HepG2 (cell line): ENCODE measurements around the gene RFX6. TPM values are rescaled to one million over a fixed set of nuclear protein-coding genes. Genes with fewer than 3 reads are reported as not detected.

Source experiments
- ARID5B ChIP-seq: IDR thresholded peaks from 2 replicates; pipeline ENCODE4 v1.4.0; 2020; ENCODE audit warnings: mild to moderate bottlenecking, missing genetic modification reagents
- ATAD3A ChIP-seq: sonication (generic); formaldehyde crosslinking; IDR thresholded peaks from 2 replicates; pipeline ENCODE4 v1.4.0; 2020; ENCODE audit warnings: missing genetic modification reagents
- CHD2 ChIP-seq: IDR thresholded peaks from 2 replicates; pipeline ENCODE4 v1.6.1; 2011; ENCODE audit warnings: low read depth, low read length, improper control_type of control experiment
- E2F2 ChIP-seq: sonication (generic); formaldehyde crosslinking; IDR thresholded peaks from 2 replicates; pipeline ENCODE4 v1.4.0; 2020; ENCODE audit warnings: missing genetic modification reagents, borderline replicate concordance
- FOXK1 ChIP-seq: sonication (generic); formaldehyde crosslinking; IDR thresholded peaks from 2 replicates; pipeline ENCODE4 v1.4.0; 2020; ENCODE audit warnings: low read depth, missing genetic modification reagents, borderline replicate concordance
- HNF1A ChIP-seq, 2 experiments: sonication (generic) in 1 of 2; formaldehyde crosslinking in 1 of 2; IDR thresholded peaks; 2 replicates each; pipeline versions ENCODE4 v1.4.0 to v1.6.1; 2016 to 2020; ENCODE audit warnings: borderline replicate concordance in 1 of 2, low read depth in 1 of 2, mild to moderate bottlenecking in 1 of 2, missing genetic modification reagents in 1 of 2
- KDM1A ChIP-seq: IDR thresholded peaks from 2 replicates; pipeline ENCODE4 v1.6.1; 2016; ENCODE audit warnings: missing compliant biosample characterization
- NR2F1 ChIP-seq, 2 experiments: fragments of 450-650 bp in 1 of 2; formaldehyde crosslinking in 1 of 2; IDR thresholded peaks; 2 replicates each; pipeline versions ENCODE4 v1.5.0 to v1.6.1; 2016 to 2020; ENCODE audit warnings: mild to moderate bottlenecking in 1 of 2, missing compliant biosample characterization in 1 of 2, missing genetic modification reagents in 1 of 2, moderate library complexity in 1 of 2
- PHB2 ChIP-seq: fragments of 450-650 bp; IDR thresholded peaks from 2 replicates; pipeline ENCODE4 v1.6.1; 2018; ENCODE audit not compliant: partially characterized antibody
- PITX1 ChIP-seq: sonication (generic); formaldehyde crosslinking; IDR thresholded peaks from 2 replicates; pipeline ENCODE4 v1.5.1; 2020; ENCODE audit warnings: mild to moderate bottlenecking, missing genetic modification reagents
- SKI ChIP-seq: fragments of 450-650 bp; IDR thresholded peaks from one replicate; pipeline ENCODE4 v1.6.1; 2018; ENCODE audit warnings: mild to moderate bottlenecking; ENCODE audit not compliant: partially characterized antibody
- SMARCE1 ChIP-seq: fragments of 450-650 bp; IDR thresholded peaks from 2 replicates; pipeline ENCODE4 v1.6.1; 2017; ENCODE audit warnings: borderline replicate concordance
- TGIF2 ChIP-seq: IDR thresholded peaks from 2 replicates; pipeline ENCODE4 v1.6.1; 2016; ENCODE audit warnings: control low read depth, missing compliant biosample characterization
- ZFYVE20 ChIP-seq: sonication (generic); formaldehyde crosslinking; IDR thresholded peaks from 2 replicates; pipeline ENCODE4 v1.8.0; 2023; ENCODE audit warnings: low read depth, mild to moderate bottlenecking, moderate library complexity, missing genetic modification reagents, borderline replicate concordance
- ZNF512B ChIP-seq: sonication (generic); formaldehyde crosslinking; IDR thresholded peaks from 2 replicates; pipeline ENCODE4 v1.5.1; 2020; ENCODE audit warnings: missing genetic modification reagents, mild to moderate bottlenecking, borderline replicate concordance
- polyA plus RNA-seq, 8 experiments: library from polyadenylated mRNA; depleted of rRNA in 3 of 8; stranded (reverse) in 7 of 8; unstranded in 1 of 8; fragments of >200 nt; fragmentation: Illumina TruSeq in 4 of 8; extraction: Trizol in 4 of 8; gene quantifications; 2 replicates each; pipeline versions ENCODE4 v1.2.1 to v1.2.3, GENCODE V29; 2011 to 2016; ENCODE audit warnings: low read depth in 4 of 8, missing spikeins in 1 of 8, mixed read lengths in 1 of 8; ENCODE audit not compliant: insufficient read depth in 1 of 8
- total RNA-seq, 5 experiments: library from RNA; depleted of rRNA; stranded (reverse); fragments of >200 nt; fragmentation: Illumina TruSeq; extraction: Trizol; gene quantifications; 2 replicates each; pipeline ENCODE4 v1.2.3, GENCODE V29; 2016; ENCODE audit warnings: low read depth in 1 of 5

The RFX6 gene
- total and polyA plus RNA-seq, 2 of the 13 experiments (the other 11 are each of a cell fraction or from before 2014, with no cell fraction given) = 0.04 TPM; not detected in 1

- peak; percentile 79 for TF ChIP-seq ARID5B (CRISPR knock-in tag)
- TF ChIP-seq NR2F1 (CRISPR knock-in tag; IDR thresholded peaks at IDR 0.05) = peak; percentile 31; a peak in 2 of 4 replicates
- TF ChIP-seq SKI = no peak
- no peak for TF ChIP-seq E2F2 (CRISPR knock-in tag)
- TF ChIP-seq TGIF2 = 0 out of 2 replicates have a peak, but pooled peaks have one; percentile 38
- TF ChIP-seq ZFYVE20 (CRISPR knock-in tag) = no peak
- TF ChIP-seq HNF1A (IDR thresholded peaks at IDR 0.05; ENCODE audit: low read depth) = peak; percentile 94
- peak; percentile 93; the same call in 1 of the 2 replicates for TF ChIP-seq HNF1A (CRISPR knock-in tag; IDR thresholded peaks at IDR 0.05; ENCODE audit: borderline replicate concordance)
- TF ChIP-seq FOXK1 (CRISPR knock-in tag) = no peak
- no peak for TF ChIP-seq CHD2
- no peak for TF ChIP-seq PITX1 (CRISPR knock-in tag)
- no peak for TF ChIP-seq KDM1A (CRISPR knock-in tag)
- TF ChIP-seq PHB2 = no peak
- 0 out of 2 replicates have a peak, but pooled peaks have one; percentile 37 for TF ChIP-seq ZNF512B (CRISPR knock-in tag)
- TF ChIP-seq SMARCE1 = no peak
- no peak for TF ChIP-seq ATAD3A
Measured at GRCh38 chr6:116948533-116949304, 71.7 kb downstream of the RFX6 start (continued).
